ENCODE results near the gene PAFAH2. TPM values are rescaled to one million over a fixed set of nuclear protein-coding genes. Genes with fewer than 3 reads are reported as not detected.

The PAFAH2 gene
- total and polyA plus RNA-seq, 2 donors from 2014 or later: 21.0 to 23.5 TPM

DNA sequence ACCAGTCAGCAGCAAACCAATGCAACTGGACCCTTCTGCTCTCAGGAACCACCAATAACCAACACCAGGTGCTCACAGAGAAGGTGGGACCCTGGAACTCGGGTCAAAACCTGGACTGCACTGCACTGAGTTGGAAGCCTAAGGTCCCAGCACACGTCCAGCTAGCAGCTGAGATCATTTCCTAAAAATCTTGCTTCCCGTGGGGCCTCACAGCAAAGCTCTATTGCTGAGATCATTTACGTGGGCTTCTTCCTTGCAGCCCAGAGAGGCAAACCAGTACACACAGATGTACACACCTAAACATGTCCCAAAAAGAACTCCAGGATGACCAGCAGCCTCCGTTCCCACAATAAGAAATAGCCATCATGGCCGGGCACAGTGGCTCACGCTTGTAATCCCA, 68.8 kb downstream of the PAFAH2 start:
- Histone ChIP-seq H3K9ac (ENCODE audit: low read length in 3 of 3) (no peak overlapping the region), H3K4me1 (ENCODE audit: control insufficient read depth in 2 of 3, insufficient read depth in 2 of 3, low read depth in 1 of 3, low read length in 3 of 3) (peaks cover 0 to 3% (median 0%) of the 10 kb centered on the region in 3 donors), H3K4me3 (ENCODE audit: low read length in 3 of 3) (no peak overlapping the region), H3K36me3 (ENCODE audit: control insufficient read depth in 2 of 3, insufficient read depth in 3 of 3, low read length in 3 of 3) (no peaks in the 10 kb centered on the region), H3K27me3 (ENCODE audit: control insufficient read depth, insufficient read depth, low read length) (no peaks in the 10 kb centered on the region), H3K27ac (ENCODE audit: low read depth in 2 of 2, low read length in 2 of 2) (no peak overlapping the region), H3K9me3 (ENCODE audit: control insufficient read depth in 2 of 3, insufficient read depth in 1 of 3, low read length in 3 of 3) (no peaks in the 10 kb centered on the region)
- no peak for DNase-seq
- no peak for FAIRE-seq
- intact Hi-C loops (cut with DNase I): no loop called here
- no peak for TF ChIP-seq CTCF (IDR thresholded peaks at IDR 0.05; ENCODE audit: borderline replicate concordance, extremely low read depth, insufficient read depth)

DNA sequence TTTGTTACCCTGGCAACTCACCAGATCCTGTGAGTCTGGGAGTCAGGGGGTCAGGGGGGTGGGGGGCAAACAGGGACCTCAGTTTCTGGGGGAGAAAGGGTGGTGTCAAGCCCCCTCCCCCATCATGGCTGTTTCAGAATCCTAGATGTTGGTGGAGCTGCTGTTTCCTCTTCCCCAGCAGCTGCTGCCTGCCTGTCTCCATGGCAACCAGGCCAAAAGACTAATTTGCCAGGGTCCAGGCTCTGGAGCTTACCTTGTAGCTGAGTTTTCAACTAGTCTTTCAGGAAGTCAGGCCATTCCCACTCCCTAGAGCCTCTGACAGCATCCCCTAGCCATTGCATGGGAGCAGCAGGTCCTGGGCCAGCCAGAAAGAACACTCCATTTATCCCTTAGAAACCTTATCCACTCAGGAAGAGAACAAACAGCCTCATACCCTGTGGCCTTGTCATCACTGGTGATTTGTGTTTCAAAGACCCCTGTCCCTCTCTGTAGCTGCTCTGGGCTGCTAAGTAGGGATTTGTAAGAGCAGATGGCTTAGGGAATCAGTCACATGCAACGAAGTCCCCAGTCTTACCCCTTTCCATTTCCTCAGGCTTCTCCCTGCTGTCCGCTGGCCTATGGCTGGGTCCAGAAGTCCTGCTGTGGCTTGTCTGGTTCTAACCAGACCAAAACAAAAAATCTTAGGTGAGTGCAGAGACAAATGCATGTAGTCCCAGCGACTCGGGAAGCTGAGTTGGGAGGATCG, 70.2 kb downstream of the PAFAH2 start:
- FAIRE-seq: no peak
- TF ChIP-seq CTCF (IDR thresholded peaks at IDR 0.05; ENCODE audit: borderline replicate concordance, extremely low read depth, insufficient read depth): no peak
- peak in 4 of 5 donors; percentile 72 to 79 (median 77) for DNase-seq
- no peak overlapping the region for H3K4me3 ChIP-seq (ENCODE audit: low read length in 3 of 3)
- H3K36me3 ChIP-seq (ENCODE audit: control insufficient read depth in 2 of 3, insufficient read depth in 3 of 3, low read length in 3 of 3): no peaks in the 10 kb centered on the region
- no peak overlapping the region for H3K27ac ChIP-seq (ENCODE audit: low read depth in 2 of 2, low read length in 2 of 2)
- intact Hi-C loops (cut with DNase I): no loop called here
- H3K9me3 ChIP-seq (ENCODE audit: control insufficient read depth in 2 of 3, insufficient read depth in 1 of 3, low read length in 3 of 3): no peaks in the 10 kb centered on the region
- no peaks in the 10 kb centered on the region for H3K27me3 ChIP-seq (ENCODE audit: control insufficient read depth, insufficient read depth, low read length)
- no peak overlapping the region for H3K9ac ChIP-seq (ENCODE audit: low read length in 3 of 3)
- peaks cover 0 to 3% (median 0%) of the 10 kb centered on the region in 3 donors for H3K4me1 ChIP-seq (ENCODE audit: control insufficient read depth in 2 of 3, insufficient read depth in 2 of 3, low read depth in 1 of 3, low read length in 3 of 3)

DNA sequence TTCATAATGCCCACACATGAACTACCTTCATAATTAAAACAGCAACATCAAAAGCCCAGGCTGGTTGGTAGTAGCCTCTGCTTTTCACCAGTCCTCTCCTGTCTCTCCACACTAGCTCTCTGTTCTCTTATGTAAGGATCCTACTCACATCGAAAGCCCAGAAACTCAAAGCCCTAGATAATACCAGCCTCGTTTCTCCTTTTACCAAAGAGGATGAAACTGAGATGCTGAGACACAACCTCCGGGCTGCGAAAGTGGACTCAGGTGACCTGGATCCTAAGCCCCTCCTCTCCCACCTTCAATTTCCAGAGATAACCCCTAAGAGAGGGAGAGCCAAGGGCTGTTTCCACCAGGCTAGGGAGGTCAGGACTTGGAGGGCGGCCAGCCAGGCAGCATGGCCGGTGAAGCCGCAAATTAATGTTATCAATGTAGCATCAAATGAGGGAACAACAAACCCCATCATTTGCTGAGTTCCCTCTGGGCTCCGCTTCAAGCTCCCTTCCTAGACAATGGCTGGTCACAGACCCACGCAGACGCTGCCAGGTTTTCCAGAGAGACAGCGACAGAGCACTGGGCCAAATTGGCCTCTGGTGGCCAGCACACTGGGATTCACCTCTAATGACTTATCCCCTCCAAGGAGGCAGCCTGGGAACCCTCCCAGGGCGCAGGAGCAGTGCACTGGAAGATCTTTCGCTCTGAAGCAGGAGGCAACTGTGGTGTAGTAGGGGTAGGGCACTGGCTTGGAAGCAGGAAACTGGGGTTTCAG, 70.9 kb downstream of the PAFAH2 start:
- DNase-seq: peak in 1 of 5 donors; percentile 49
- H3K9me3 ChIP-seq (ENCODE audit: control insufficient read depth in 2 of 3, insufficient read depth in 1 of 3, low read length in 3 of 3): no peaks in the 10 kb centered on the region
- no peak for TF ChIP-seq CTCF (IDR thresholded peaks at IDR 0.05; ENCODE audit: borderline replicate concordance, extremely low read depth, insufficient read depth)
- H3K4me3 ChIP-seq (ENCODE audit: low read length in 3 of 3): no peak overlapping the region
- H3K9ac ChIP-seq (ENCODE audit: low read length in 3 of 3): no peak overlapping the region
- H3K27ac ChIP-seq (ENCODE audit: low read depth in 2 of 2, low read length in 2 of 2): no peak overlapping the region
- FAIRE-seq: no peak
- intact Hi-C loops (cut with DNase I): no loop called here
- H3K36me3 ChIP-seq (ENCODE audit: control insufficient read depth in 2 of 3, insufficient read depth in 3 of 3, low read length in 3 of 3): no peaks in the 10 kb centered on the region
- H3K4me1 ChIP-seq (ENCODE audit: control insufficient read depth in 2 of 3, insufficient read depth in 2 of 3, low read depth in 1 of 3, low read length in 3 of 3): peaks cover 0 to 5% (median 0%) of the 10 kb centered on the region in 3 donors
- no peaks in the 10 kb centered on the region for H3K27me3 ChIP-seq (ENCODE audit: control insufficient read depth, insufficient read depth, low read length)

Measured in kidney (tissue), 14 donors.